NOMO-1 treated with dmso at 0.1 percent for 144 hours (cell line): ENCODE results near the gene ERC2.

Source experiments
- DNase-seq: peaks from one replicate; lab custom pipeline; 2025; ENCODE audit not compliant: unreplicated experiment; lab: John Stamatoyannopoulos, UW

ERC2 gene

DNA sequence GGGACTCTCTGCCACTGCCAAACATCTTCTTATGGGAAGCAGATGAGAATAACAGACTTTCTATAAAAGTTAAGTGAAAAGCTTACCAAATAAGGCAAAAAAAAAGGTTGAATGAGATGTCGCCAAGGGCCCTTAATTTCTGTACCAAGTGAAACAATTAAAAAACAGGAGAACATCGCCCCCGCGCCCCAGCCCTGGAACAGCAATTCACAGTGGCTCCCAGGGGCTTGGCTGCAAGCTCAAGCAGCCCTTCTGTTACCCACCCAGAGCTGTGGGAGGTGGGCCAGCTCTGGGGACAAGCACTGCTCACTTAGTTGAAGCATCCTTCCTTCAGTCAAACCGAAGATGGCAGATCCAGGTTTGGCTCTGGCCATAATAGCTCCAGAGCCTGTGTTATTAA lies 208.0 kb downstream of the ERC2 start:
- DNase-seq: no peak

DNA sequence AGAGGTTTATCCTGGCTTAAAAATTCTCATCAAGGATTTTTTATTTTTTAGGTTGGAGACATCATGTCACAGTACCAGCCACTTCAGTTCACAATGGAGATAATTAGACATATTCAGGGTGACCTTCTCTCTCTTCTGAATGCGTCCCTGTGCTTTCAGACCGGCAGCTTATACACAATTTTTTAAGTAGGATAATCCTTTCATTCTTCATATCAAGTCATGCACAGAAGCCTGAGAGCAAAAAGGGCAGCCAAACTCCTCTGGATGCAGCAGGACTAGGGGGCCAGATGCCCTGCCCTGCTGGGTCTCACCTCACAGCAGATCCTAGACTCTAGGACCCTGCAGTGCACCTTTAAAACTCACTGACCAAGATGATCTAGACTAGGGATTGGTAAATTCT lies 210.4 kb downstream of the ERC2 start:
- DNase-seq: no peak

GRCh38 chr3:56254835-56255234 lies 213.4 kb downstream of the ERC2 start:
- no peak for DNase-seq

- DNase-seq: no peak
Observed at GRCh38 chr3:56253941-56254665, 214.2 kb downstream of the ERC2 start.

DNA sequence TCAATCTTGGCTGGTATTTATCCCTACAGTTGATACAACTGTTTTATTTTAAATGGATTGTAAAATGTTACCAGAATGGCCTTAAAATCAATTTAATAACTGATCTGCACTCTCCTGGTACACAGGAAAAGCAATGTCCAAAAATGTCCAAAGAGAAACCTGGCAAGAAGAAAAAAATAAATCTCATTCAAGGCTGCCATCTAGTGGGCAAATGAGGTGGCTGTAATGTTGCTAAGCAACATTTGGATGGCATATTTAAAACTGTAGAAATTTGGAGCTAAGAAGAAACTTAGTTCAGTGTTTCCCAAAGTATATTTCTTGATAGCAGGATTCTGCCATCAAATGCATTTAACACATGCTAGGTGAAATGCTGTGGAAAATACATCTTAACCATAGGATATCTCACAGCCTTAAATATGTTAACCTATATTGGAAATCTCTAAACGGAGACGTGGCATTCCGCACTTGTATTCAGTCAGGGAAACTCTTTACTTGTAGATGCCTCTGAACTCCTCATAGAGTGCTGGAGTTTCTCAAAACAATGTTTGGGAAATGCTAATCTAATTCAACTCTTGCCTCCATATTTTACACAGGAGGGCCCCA lies 216.8 kb downstream of the ERC2 start:
- DNase-seq: peak; percentile 5

DNA sequence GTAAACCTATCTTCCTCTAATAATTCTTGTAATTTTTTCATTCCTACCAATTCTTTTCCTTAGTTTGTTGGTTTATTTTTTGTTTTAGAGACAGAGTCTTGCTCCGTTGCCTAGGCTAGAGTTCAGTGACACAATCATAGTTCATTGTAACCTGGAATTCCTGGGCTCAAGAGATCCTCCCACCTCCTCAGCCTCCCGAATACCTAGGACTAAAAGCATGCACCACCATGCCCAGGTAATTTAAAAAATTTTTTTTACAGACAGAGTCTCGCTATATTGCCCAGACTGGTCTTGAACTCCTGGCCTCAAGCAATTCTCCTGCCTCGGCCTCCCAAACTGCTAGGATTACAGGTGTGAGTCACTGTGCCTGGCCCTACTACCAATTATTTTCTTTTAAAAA lies 220.2 kb downstream of the ERC2 start:
- DNase-seq: no peak

DNA sequence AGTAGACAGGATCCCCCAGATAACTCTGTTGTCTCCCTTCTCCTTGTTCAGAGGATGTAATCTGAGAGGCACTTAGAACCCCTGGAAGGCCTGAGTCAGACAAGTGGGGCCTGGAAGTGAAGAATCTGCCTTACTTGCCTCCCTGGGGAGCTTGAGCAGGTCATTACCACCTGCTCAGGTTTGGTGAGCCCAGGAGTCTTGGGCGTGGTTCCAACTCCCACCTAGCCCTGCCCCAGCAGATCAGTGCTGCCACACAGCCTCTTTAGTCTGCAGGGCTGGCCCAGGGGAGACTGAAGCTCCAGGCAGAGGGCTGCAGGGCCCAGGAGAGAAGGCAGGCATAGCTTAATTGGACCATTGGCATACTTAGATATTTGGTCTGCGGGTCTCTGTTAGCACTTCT lies 230.0 kb downstream of the ERC2 start:
- no peak for DNase-seq

GRCh38 chr3:56233742-56234141 lies 234.5 kb downstream of the ERC2 start:
- no peak for DNase-seq

DNA sequence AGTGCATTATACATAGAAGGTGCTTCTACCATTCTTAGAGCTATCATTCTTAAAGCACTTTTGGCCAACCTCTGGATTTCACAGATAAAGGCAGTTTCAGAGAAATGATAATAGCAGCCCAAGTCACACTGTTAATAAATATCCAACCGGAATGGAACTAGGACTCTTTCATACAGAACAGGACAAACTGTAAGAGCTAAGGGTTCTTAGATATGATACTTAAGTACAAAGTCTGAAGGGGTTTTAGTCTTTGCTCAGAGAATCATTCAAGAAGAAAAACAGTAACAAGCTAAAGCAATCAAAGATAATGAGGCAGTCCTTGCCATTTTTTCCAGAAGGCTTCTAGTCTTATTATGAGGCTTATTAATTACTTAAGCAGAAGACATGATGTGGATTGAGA lies 239.0 kb downstream of the ERC2 start:
- DNase-seq: no peak

DNA sequence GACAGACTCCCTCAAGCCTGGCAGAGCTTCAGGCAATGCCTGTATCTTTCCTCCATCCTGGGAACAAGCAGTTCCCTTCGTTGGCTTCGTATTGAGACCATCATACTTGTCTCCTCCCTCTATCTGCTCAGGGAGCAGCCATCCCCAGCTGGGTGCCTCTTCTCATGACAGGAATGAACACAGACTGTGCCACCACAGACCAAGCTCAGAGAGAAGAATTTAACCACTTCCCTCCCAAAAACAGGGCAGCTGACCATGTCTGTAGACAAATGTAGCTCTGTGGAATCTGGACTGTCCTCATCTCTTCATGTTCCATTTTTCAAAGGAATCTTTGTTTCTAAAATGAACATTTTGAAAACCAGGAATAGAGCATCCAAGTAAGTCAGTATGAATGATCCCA lies 245.4 kb downstream of the ERC2 start:
- DNase-seq: no peak

DNA sequence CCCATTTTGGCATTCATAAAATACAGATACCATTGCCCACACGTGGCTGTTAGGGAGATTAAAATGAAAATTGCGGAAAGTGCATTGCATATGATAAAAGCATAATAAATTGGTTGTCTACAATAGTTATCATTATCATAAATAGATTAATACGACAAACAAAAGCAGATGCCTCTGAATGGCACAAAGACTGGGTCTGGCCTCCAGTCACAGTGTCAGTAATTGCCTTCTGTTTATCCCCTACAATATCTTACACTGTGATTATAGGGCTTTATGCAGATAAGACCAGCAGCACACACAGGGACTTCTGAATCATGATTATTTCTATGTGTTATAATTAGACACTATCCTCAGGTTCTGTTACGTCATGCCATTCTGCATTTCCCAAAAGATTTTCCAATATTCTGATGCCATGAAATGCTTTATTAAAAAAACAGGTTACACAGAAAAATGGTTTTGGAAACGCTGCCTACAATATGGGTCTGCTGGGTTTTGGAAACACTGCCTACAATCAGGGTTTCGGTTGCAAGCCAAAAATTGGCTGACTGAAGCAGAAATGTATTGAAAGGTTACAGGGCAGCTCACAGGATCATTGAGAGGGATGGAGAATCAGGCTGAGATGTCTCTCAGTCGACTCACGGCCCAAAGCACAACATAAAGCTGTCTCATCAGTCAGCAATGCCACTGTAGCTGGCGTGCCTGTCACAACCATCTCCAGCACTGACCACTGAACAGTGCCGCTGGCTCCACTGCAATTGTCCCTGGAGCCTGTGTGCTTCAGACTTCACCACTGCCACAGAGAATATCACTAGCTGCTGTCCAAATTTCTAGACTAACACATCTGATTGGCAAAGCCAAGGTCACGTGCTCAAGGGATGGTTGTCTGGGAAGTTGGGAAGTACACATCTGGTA lies 248.1 kb downstream of the ERC2 start:
- DNase-seq: no peak

- no peak for DNase-seq
Observed at GRCh38 chr3:56209982-56210751, 258.1 kb downstream of the ERC2 start.

GRCh38 chr3:56207922-56208321 lies 260.3 kb downstream of the ERC2 start:
- no peak for DNase-seq

DNA sequence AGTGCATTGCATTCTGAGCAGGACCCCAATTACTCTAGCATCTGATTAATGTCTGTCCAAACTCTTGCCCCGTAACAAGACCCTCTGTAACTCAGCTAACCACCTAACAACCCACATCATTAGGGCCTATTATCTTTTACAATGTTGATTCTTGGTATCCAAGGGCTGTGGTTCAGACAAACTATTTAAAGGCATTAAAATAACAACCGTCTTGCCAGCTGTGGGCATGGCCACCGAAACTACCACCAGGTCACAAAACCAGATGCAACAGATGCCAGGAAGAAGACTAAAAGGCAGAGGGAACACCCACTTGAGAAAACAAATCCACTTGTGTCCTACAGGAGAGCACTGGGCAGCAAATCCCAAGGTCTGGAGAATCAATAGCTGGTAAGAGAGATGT lies 262.9 kb downstream of the ERC2 start:
- no peak for DNase-seq

DNA sequence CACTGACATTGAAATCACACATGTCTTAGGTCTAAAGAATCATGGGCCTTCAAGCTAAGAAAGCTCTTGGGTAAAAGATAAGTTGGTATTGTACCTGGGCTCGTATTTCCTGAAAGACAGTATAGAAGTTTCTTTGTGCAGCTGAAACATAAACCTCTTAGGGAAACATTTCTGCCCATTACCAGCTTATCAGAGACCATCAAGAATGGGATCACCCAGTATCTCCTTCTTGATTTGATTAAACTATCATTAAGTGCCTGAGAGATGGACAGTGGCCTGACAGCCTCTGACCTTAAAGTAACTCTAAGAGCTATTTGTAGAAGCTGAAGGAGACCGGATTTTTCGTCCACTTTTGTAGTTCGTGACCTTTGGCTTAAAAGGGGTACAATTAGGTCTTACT lies 265.3 kb downstream of the ERC2 start:
- no peak for DNase-seq

GRCh38 chr3:56201407-56201806 lies 266.9 kb downstream of the ERC2 start:
- DNase-seq: no peak

DNA sequence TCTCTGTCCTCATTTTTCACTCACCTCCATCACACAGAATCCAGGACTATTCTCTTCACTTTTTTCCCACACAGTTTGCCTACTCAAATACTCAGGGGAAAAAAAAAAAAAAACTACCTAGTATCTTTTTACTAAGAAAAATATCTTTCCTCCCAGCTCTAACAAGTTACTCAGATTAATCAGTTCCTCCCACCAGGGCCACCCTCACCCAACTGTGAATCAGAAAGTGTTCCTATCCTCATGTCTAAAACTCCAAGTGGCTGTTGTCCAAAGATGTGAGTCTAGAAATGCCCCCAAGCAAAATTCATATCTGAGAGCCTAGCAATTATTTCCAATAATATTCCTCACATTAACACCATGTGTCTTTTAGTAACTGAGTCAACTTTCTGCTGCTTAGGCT lies 268.0 kb downstream of the ERC2 start:
- no peak for DNase-seq

- no peak for DNase-seq
Observed at GRCh38 chr3:56197991-56198390, 270.3 kb downstream of the ERC2 start.

DNA sequence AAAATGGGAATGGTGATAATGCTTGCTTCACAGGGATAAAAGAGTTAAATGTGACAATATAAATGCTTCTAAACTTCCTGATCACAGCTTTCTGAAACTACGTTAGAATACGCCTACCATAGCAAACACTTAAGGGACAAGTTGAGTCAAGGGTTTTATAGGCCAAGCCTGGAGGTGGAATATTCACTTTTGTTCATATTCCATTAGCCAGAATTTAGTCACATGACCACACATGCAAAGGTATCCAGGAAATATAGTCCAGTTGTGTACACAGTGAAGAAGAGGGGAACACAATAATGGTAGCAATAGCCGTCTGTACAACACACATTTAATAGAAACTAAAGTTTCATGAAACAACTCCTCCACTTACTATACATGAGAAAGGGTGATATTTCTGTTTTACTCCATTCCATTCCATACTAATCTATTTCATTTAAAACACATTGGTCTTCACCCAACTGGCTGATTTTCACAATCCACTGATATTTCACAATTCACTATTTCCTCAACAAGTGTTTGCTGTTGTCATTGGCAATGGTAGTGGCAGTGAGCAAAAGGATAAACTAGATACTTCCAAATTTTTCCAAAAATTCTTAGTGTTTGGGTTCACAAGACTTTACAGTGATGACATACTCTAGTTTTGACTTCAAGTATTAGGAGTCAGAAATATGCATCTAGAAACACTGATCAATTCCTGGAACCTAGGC lies 270.9 kb downstream of the ERC2 start:
- DNase-seq: no peak

- no peak for DNase-seq
Observed at GRCh38 chr3:56196700-56197099, 271.6 kb downstream of the ERC2 start.

- DNase-seq: no peak
Observed at GRCh38 chr3:56193519-56193918, 274.7 kb downstream of the ERC2 start.
